A549 (cell line): ENCODE data around the gene CBARP. TPM values are rescaled to one million over a fixed set of nuclear protein-coding genes. Genes with fewer than 3 reads are reported as not detected.

Experiments
- ATAC-seq, 2 experiments: fragments of 200-7000 bp in 1 of 2; fragments of >200 bp in 1 of 2; cut with Nextera tagmentation in 1 of 2; cut with Tn5 transposase in 1 of 2; 3 replicates each; pipeline versions ENCODE4 v1.8.0 to v1.9.1; 2018 to 2020; ENCODE audit warnings: mild to moderate bottlenecking in 1 of 2, moderate library complexity in 1 of 2
- CTCF ChIA-PET: fragments of 300-600 bp; sonication (Branson Sonifier 250); formaldehyde crosslinking; extraction: SDS; loops from one replicate; lab custom pipeline; 2021; ENCODE audit warnings: antibody characterized with exemption, inconsistent platforms; lab: Yijun Ruan, JAX
- POLR2A ChIA-PET: fragments of 350-600 bp; formaldehyde crosslinking; extraction: SDS; loops from one replicate; lab custom pipeline; 2021; ENCODE audit warnings: antibody characterized with exemption, inconsistent platforms; lab: Yijun Ruan, JAX
- DNase-seq, 2 experiments: peaks; one replicate each; pipeline versions ENCODE4 v3.0.0 to v3.0.0-alpha.2; 2011 to 2016; ENCODE audit warnings: low read depth in 1 of 2, low spot score in 1 of 2
- FAIRE-seq: peaks from 2 replicates; lab custom pipeline; 2011; peaks lifted over from hg19 to GRCh38; lab: Jason Lieb, UNC
- H3K27ac ChIP-seq, 2 experiments: fragments of >200 bp; sonication (Bioruptor Twin); formaldehyde crosslinking; 3 replicates each; pipeline ENCODE4 v1.5.1; 2016 to 2017
- H3K4me1 ChIP-seq: fragments of >200 bp; sonication (Bioruptor Twin); formaldehyde crosslinking; 3 replicates; pipeline ENCODE4 v1.6.1; 2016
- H3K4me2 ChIP-seq: fragments of >200 bp; sonication (Bioruptor Twin); formaldehyde crosslinking; 3 replicates; pipeline ENCODE4 v1.6.1; 2016
- H3K4me3 ChIP-seq: fragments of >200 bp; sonication (Bioruptor Twin); formaldehyde crosslinking; 3 replicates; pipeline ENCODE4 v1.5.1; 2016
- H3K9me3 ChIP-seq: fragments of >200 bp; sonication (Bioruptor Twin); formaldehyde crosslinking; 3 replicates; pipeline ENCODE4 v1.6.1; 2016
- BHLHE40 ChIP-seq: IDR thresholded peaks from 2 replicates; pipeline ENCODE4 v1.6.1; 2012; ENCODE audit warnings: low read depth, low read length, inconsistent platforms
- CBX2 ChIP-seq: fragments of 200-600 bp; sonication (generic); IDR thresholded peaks from 2 replicates; pipeline ENCODE4 v1.6.1; 2016; ENCODE audit warnings: low read depth, mild to moderate bottlenecking, borderline replicate concordance
- CEBPB ChIP-seq, 2 experiments: fragments of >200 bp in 1 of 2; sonication (Bioruptor Twin) in 1 of 2; formaldehyde crosslinking in 1 of 2; IDR thresholded peaks; 2 replicates each; pipeline ENCODE4 v1.6.1; 2012 to 2016
- CHD2 ChIP-seq: fragments of 150-350 bp; IDR thresholded peaks from 2 replicates; pipeline ENCODE4 v1.6.1; 2014; ENCODE audit warnings: low read length; ENCODE audit not compliant: partially characterized antibody
- CHD4 ChIP-seq: fragments of 200-600 bp; sonication (generic); IDR thresholded peaks from 2 replicates; pipeline ENCODE4 v1.6.1; 2016; ENCODE audit warnings: antibody characterized with exemption, mild to moderate bottlenecking, borderline replicate concordance
- CTCF ChIP-seq: fragments of >200 bp; sonication (Bioruptor Twin); formaldehyde crosslinking; IDR thresholded peaks from 3 replicates; pipeline ENCODE4 v1.5.1; 2016
- E2F6 ChIP-seq: IDR thresholded peaks from 2 replicates; pipeline ENCODE4 v1.6.1; 2012; ENCODE audit warnings: low read depth, borderline replicate concordance
- EHMT2 ChIP-seq: fragments of 200-600 bp; sonication (generic); IDR thresholded peaks from 2 replicates; pipeline ENCODE4 v1.6.1; 2016; ENCODE audit warnings: antibody characterized with exemption, low read depth, mild to moderate bottlenecking, moderate library complexity
- EP300 ChIP-seq, 2 experiments: fragments of >200 bp; sonication (Bioruptor Twin); formaldehyde crosslinking; IDR thresholded peaks; 2 replicates in 1 of 2; 3 replicates in 1 of 2; pipeline ENCODE4 v1.6.1; 2016 to 2017
- FOSL2 ChIP-seq, 2 experiments: fragments of 450-650 bp in 1 of 2; fragments of >200 bp in 1 of 2; sonication (Bioruptor Twin) in 1 of 2; formaldehyde crosslinking; IDR thresholded peaks; 2 replicates each; pipeline versions ENCODE4 v1.5.0 to v1.6.1; 2016 to 2020; ENCODE audit warnings: mild to moderate bottlenecking in 1 of 2, moderate library complexity in 1 of 2
- HDAC2 ChIP-seq: fragments of 200-600 bp; sonication (generic); IDR thresholded peaks from 2 replicates; pipeline ENCODE4 v1.6.1; 2016
- HES2 ChIP-seq: fragments of >200 bp; sonication (Bioruptor Twin); formaldehyde crosslinking; IDR thresholded peaks from 2 replicates; pipeline ENCODE4 v1.6.1; 2016
- MAFK ChIP-seq: fragments of 450-650 bp; IDR thresholded peaks from 2 replicates; pipeline ENCODE4 v1.6.1; 2014; ENCODE audit not compliant: partially characterized antibody
- MAX ChIP-seq: IDR thresholded peaks from 2 replicates; pipeline ENCODE4 v1.6.1; 2012
- MAZ ChIP-seq: fragments of 150-350 bp; IDR thresholded peaks from 2 replicates; pipeline ENCODE4 v1.6.1; 2014; ENCODE audit warnings: antibody characterized with exemption, low read depth, low read length, borderline replicate concordance
- POLR2AphosphoS2 ChIP-seq: conservative IDR thresholded peaks from 2 replicates; pipeline ENCODE4 v1.6.1; 2012; ENCODE audit warnings: low read length, improper control_type of control experiment, inconsistent platforms
- RAD21 ChIP-seq, 2 experiments: fragments of >200 bp in 1 of 2; sonication (Bioruptor Twin) in 1 of 2; formaldehyde crosslinking in 1 of 2; IDR thresholded peaks in 1 of 2; conservative IDR thresholded peaks in 1 of 2; 2 replicates in 1 of 2; 3 replicates in 1 of 2; pipeline ENCODE4 v1.6.1; 2012 to 2018; ENCODE audit warnings: inconsistent platforms in 1 of 2
- REST ChIP-seq: fragments of 200-600 bp; sonication (generic); IDR thresholded peaks from 2 replicates; pipeline ENCODE4 v1.6.1; 2016; ENCODE audit warnings: antibody characterized with exemption, mild to moderate bottlenecking, moderate library complexity
- SMC3 ChIP-seq: fragments of >200 bp; sonication (Bioruptor Twin); formaldehyde crosslinking; IDR thresholded peaks from 3 replicates; pipeline ENCODE4 v1.6.1; 2018; ENCODE audit warnings: inconsistent platforms
- USF2 ChIP-seq: fragments of 450-650 bp; IDR thresholded peaks from 2 replicates; pipeline ENCODE4 v1.6.1; 2014; ENCODE audit warnings: antibody characterized with exemption
- ZFP36 ChIP-seq: fragments of 450-650 bp; IDR thresholded peaks from 2 replicates; pipeline ENCODE4 v1.6.1; 2014; ENCODE audit warnings: borderline replicate concordance; ENCODE audit not compliant: partially characterized antibody
- ZNF302 ChIP-seq: fragments of 250-450 bp; sonication (Bioruptor Pico); IDR thresholded peaks from 2 replicates; pipeline ENCODE4 v1.9.0; 2021; ENCODE audit warnings: inconsistent platforms, mild to moderate bottlenecking, moderate library complexity
- ZSCAN20 ChIP-seq: fragments of 250-450 bp; sonication (Bioruptor Pico); IDR thresholded peaks from 2 replicates; pipeline ENCODE4 v1.8.0; 2022; ENCODE audit warnings: mild to moderate bottlenecking, moderate library complexity
- whole genome bisulfite sequencing: methylation state at CpG from one replicate; pipeline ENCODE4 v1.1.6; 2017; ENCODE audit errors: missing lambda C conversion rate; 5-methylcytosine and 5-hydroxymethylcytosine counted together
- polyA plus RNA-seq, 4 experiments: library from polyadenylated mRNA; depleted of rRNA in 3 of 4; stranded (reverse); fragments of >200 nt; fragmentation: RNase III in 1 of 4; extraction: RNeasy Plus Mini Kit Qiagen cat#74134 plus additional on column Dnase treatment in 1 of 4; gene quantifications; 2 replicates in 3 of 4; 3 replicates in 1 of 4; pipeline ENCODE4 v1.2.3, GENCODE V29; 2011 to 2017

The CBARP gene
- polyA plus RNA-seq, 2 of the 4 experiments (the other 2 are of a cell fraction) = 0.19 to 2.0 TPM

GRCh38 chr19:1279782-1280341, 42.1 kb upstream of the CBARP start:
- 0% methylated on average over 3 of the region's 10 CpGs for WGBS
- peak; percentile 75 to 87 for TF ChIP-seq RAD21 (conservative IDR thresholded peaks at IDR 0.05 in 1 of 2, IDR thresholded peaks at IDR 0.05 in 1 of 2)
- no peak for TF ChIP-seq REST
- TF ChIP-seq CBX2 = no peak
- no peak for TF ChIP-seq BHLHE40
- TF ChIP-seq MAFK = no peak
- TF ChIP-seq SMC3 = peak; percentile 70
- TF ChIP-seq ZFP36 = peak; percentile 99
- no peak for TF ChIP-seq FOSL2 (IDR thresholded peaks at IDR 0.05)
- TF ChIP-seq FOSL2 (CRISPR knock-in tag; IDR thresholded peaks at IDR 0.05) = no peak
- TF ChIP-seq MAX = peak; percentile 31; the same call in 1 of the 2 replicates
- TF ChIP-seq HDAC2 = no peak
- TF ChIP-seq CHD2 = no peak
- no peak for TF ChIP-seq ZSCAN20 (CRISPR knock-in tag)
- no peak for TF ChIP-seq EP300 (IDR thresholded peaks at IDR 0.05)
- no peak for TF ChIP-seq MAZ
- no peak for TF ChIP-seq ZNF302 (CRISPR knock-in tag)
- peak; percentile 76 for TF ChIP-seq CTCF
- TF ChIP-seq CHD4 = no peak
- peak; percentile 32 to 71; a peak in 5 of 6 replicates for ATAC-seq

GRCh38 chr19:1278713-1279660, 41.2 kb upstream of the CBARP start:
- H3K27ac ChIP-seq = no peak overlapping the region
- WGBS = 79% methylated on average over 20 of the region's 25 CpGs
- no peak overlapping the region for H3K4me3 ChIP-seq
- CTCF ChIA-PET = interaction anchor here (0.6 to 4.0 kb wide), 28 partner anchors 9 to 193 kb away, joined by 3 to 37 read pairs (median 4); a partner anchor contains a TSS
- ATAC-seq (no peak), FAIRE-seq (no peak), DNase-seq (no peak)
- H3K4me1 ChIP-seq = peaks cover 24% of the 10 kb centered on the region
- POLR2A ChIA-PET = interaction anchor here (1.0 kb wide), 1 partner anchor 10 kb away, joined by 9 read pairs; the partner anchor contains the start of gene CIRBP
- no peaks in the 10 kb centered on the region for H3K9me3 ChIP-seq
- H3K4me2 ChIP-seq = no peak overlapping the region
- no peak for TF ChIP-seq CTCF
- no peak for TF ChIP-seq POLR2AphosphoS2
- no peak for TF ChIP-seq USF2
- TF ChIP-seq E2F6 = no peak
- TF ChIP-seq EHMT2 = no peak
- no peak for TF ChIP-seq EP300 (IDR thresholded peaks at IDR 0.05)
- no peak for TF ChIP-seq HDAC2
- no peak for TF ChIP-seq HES2
- TF ChIP-seq CEBPB (IDR thresholded peaks at IDR 0.05) = no peak

More at GRCh38 chr19:1279782-1280341, 42.1 kb upstream of the CBARP start:
- no peaks in the 10 kb centered on the region for H3K9me3 ChIP-seq
- FAIRE-seq (no peak), DNase-seq (peak in 1 of 2 experiments; percentile 83)
- ChIA-PET POLR2A (interaction anchor here (1.0 kb wide), 1 partner anchor 11 kb away, joined by 9 read pairs; the partner anchor contains the start of gene CIRBP), CTCF (interaction anchor here (0.6 to 4.0 kb wide), 30 partner anchors 8 to 272 kb away, joined by 3 to 37 read pairs (median 4); a partner anchor contains a TSS)
- peaks cover 21% of the 10 kb centered on the region; the same call in 2 of the 3 replicates for H3K4me1 ChIP-seq
- H3K27ac ChIP-seq = no peak overlapping the region; a peak in 1 of 6 replicates
- H3K4me2 ChIP-seq = no peak overlapping the region
- no peak overlapping the region for H3K4me3 ChIP-seq
